ENCODE data around the gene KIF1B. TPM values are rescaled to one million over a fixed set of nuclear protein-coding genes. Genes with fewer than 3 reads are reported as not detected.
A peak's percentile ranks its signal among the peaks of the same experiment; 100 is the strongest.
"Not testable (repeated sequence)": the region's sequence is repeated elsewhere in the genome, so short reads cannot be mapped to it uniquely, and the experiment has no call there.

The KIF1B gene
- polyA plus RNA-seq, 4 donors: 39.2 to 51.4 (median 42.2) TPM

DNA sequence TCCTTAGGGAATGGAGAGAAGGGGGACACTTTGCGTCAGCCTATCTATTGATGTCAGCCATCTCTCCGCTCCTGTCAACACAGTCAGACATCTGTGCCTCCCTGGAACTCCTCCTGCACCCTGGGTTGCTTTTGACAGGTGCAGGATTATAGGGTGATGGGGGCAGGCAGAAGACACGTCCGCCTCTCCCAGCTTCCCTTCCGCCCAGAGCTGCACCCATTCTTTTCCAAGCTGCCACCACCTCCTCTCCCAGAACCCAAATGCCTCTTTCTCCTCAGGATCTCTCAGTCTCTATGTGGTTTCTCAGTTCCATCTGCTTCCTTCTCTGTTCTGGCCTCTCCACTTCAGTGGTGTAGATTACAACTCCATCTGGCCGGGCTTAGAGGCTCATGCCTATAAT is 17.1 kb upstream of the KIF1B start:
- DNase-seq (ENCODE audit: low read depth in 4 of 4, low spot score in 2 of 4): no peak

DNA sequence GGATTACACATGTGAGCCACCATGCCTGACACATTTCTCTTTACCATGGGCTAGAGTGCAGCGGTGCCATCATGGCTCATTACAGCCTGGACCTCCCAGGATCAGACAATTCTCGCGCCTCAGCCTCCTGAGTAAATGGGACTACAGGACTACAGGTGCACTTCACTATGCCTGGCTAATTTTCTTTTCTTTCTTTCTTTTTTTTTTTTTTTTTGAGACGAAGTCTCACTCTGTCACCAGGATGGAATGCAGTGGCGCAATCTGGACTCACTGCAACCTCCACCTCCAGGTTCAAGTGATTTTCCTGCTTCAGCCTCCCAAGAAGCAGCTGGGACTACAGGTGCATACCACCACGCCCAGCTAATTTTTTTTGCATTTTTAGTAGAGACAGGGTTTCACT is 14.8 kb upstream of the KIF1B start:
- DNase-seq (ENCODE audit: low read depth in 4 of 4, low spot score in 2 of 4): no peak

DNA sequence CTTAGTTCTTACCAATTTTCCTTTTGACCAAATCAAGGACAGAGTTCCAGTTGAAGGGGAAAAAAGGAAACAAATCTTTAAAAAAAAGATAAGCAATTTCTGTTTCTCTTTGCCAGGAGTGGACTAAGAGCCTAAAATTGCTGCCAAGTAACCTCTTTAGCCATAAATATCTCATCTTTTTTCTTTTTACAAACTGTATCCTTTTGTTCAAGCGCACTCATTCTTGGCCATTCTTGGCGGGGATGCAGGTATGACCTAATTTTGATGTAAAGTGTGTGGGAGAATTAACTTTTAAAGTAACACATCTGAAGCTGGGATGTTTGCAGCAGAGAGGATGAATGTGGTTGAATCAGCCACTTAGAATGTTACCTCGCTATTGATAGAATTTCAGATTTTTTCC is 13.4 kb upstream of the KIF1B start:
- no peak for DNase-seq (ENCODE audit: low read depth in 4 of 4, low spot score in 2 of 4)

DNA sequence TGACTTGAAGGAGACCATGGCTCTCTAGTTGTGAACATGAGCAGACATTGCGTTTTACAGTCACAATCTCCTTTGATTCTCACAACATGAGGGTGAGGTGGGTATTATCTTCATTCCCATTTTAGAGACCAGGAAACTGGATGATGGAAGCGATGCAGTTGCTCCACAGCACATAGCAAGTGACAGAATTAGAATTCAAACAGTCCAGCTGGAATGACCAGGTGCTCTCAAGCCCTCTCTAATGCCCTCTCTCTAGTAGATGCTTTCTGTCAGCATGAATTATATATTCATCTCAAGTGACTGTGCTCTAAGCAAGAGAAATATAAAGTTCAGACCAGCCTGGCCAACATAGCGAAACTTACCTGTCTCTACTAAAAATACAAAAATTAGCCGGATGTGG is 9.8 kb upstream of the KIF1B start:
- no peak for DNase-seq (ENCODE audit: low read depth in 4 of 4, low spot score in 2 of 4)

DNA sequence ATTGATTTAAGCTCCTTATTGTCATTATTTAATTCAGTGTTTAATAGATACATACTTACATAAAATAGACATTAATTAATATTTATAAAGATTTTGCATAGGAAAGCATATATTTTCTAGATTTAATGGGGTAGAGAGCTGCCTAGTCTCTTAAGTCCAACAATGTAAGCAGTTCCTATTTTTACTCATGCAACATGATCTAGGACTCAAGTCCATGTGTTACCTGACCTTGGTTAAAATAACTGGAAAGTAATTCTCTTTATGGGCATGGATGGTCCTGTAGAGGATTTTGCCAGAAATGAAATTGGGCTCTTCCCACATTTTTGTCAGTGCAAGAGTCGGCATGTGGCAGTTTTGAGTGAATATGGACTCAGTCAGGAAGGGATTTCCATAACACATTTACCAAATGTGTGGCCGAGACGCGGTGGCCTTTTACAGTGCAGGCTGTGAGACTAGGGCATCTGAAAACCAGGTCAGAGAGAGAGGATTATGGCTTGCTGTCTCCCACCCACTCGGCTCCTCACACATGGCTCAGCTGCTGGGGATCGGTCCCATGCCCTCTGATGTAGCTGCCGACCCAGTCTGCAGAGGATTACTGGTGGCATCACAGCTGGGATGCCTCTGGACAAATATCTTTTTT is 6.2 kb upstream of the KIF1B start:
- DNase-seq (ENCODE audit: low read depth in 4 of 4, low spot score in 2 of 4): no peak

DNA sequence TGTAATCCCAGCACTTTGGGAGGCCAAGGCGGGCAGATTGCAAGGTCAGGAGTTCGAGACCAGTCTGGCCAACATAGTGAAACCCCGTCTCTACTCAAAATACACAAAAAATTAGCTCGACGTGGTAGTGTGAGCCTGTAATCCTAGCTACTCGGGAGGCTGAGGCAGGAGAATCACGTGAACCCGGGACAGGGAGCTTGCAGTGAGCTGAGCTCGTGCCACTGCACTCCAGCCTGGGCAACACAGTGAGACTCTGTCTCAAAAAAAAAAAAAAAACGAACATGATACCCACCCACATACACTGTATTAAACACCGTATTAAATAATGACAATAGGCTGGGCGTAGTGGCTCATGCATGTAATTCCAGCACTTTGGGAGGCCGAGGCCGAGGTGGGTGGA is 5.2 kb upstream of the KIF1B start:
- not testable (repeated sequence) for DNase-seq (ENCODE audit: low read depth in 4 of 4, low spot score in 2 of 4)

DNA sequence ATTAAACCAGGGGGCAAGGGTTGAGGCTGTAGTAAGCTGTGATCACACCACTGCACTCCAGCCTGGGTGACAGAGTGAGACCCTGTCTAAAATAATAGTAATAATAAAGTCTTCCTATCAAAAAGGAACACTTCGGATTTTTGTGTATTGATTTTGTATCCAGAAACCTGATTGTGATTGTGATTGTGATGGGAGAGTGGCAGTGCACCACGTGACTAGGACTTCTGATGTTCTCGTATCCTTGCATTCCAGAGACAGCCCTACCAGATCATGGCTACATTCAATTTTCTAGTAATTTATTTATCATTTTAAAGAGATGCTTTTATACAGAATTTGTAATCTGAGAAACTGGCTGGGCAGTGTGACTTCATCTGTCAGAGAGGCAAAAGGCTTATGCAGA is 2.6 kb upstream of the KIF1B start:
- DNase-seq (ENCODE audit: low read depth in 4 of 4, low spot score in 2 of 4): no peak

DNA sequence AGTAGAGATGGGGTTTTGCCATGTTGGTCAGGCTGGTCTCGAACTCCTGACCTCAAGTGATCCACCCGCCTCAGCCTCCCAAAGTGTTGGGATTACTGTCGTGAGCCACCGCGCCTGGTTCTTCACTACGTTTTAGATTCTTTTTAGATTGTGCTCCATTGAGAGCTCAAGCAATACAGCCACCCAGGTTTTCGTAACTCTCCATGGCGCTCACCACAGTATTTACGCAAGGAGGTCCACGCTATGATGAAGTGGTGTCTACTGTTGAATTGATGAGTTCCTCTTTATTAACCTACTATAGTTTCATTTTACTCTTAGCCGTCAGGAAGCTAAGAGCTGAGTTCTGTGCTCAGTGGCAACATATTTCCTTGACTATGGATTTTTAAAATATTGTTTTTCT is 1.8 kb upstream of the KIF1B start:
- no peak for DNase-seq (ENCODE audit: low read depth in 4 of 4, low spot score in 2 of 4)

DNA sequence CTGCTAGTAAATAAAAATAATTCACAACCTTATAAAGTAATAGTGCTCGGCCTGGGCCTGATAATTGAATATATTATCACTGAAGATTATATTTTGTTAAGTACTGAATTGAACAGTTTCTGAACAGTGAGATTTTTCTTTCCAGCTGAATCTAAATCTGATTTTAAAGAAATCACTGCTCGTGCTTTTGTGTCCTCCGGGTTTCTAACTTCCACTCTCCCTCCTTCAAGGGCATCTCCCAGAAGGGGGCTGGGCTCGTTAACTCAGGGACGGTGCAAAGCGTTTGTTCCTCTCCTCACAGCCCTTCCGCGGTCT is 823 bp upstream of the KIF1B start:
- DNase-seq (ENCODE audit: low read depth in 4 of 4, low spot score in 2 of 4): no peak

DNA sequence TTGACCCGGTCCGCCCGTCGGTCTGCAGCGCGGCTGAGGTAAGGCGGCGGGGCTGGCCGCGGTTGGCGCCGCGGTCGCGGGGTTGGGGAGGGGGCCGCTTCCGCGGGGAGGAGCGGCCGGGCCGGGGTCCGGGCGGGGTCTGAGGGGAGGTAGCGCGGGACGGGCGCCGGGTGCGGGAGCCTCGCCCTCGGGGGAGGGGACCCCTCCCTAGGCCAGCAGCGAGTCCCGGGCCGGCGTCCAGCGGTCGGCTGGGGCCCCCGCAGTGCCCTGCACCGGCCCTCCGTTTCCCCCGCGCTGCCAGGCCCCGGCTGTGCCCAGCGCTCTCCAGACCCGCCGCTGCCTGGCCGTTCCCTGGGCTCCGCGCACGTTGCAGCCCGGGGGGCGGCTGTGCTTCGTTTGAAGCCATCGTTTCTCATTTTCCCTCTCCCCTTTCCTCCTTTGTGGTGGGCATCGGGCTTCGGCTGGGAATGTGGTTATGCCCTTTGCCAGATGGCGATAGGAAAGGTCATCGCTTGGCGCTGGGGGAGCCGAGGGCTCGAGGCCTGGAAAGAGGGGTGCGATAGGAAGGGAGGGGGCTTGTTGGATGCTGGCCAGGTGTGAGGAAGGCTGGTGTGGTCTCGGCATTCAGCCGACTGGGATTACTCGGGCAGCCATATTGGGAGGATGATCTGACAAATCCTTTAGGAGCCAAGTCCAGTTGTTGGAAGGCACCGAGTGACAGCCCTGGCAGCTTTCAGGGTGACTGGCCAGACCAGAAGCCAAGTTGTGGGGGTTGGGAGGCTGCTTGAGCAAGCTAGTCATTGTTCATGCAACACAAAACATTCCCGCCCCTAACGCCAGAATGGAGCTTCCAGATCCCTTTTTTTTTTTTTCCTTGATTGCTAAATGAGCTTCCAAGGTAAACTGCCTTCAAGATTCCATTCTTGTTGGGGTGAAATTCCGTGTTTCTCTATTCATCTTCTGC is 753 bp downstream of the KIF1B start:
- DNase-seq (ENCODE audit: low read depth in 4 of 4, low spot score in 2 of 4): peak; percentile 64 to 78 (median 71)

DNA sequence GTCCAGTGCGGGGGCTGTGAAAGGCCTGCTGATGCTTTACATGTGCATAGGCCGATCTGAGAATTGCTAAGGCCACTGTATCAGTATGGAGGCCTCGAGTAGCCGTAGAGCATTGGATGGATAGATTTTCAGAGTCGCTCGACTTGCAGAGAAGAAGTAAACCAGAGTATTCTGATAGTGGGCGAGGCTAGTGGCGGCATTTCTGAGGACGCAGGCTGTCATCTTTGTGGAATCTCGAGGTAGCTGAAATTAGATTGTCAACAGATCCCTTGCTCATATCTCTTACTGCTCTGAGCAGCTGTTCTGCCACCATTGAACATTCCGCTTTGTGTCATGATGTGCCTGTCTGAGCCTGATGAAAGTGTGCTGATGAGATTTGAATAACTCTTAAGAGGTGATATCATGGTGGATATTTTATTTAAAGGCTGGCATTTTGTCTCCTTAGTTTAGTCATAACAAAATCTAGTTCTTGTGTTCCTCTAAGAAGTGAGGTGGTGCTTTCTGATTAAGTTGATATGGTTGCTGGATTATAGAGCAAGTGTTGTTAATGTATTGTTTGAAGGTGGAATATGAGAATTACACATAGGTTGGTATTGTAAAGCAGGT is 1.5 kb downstream of the KIF1B start:
- peak in 1 of 4 donors; percentile 67 for DNase-seq (ENCODE audit: low read depth in 4 of 4, low spot score in 2 of 4)

DNA sequence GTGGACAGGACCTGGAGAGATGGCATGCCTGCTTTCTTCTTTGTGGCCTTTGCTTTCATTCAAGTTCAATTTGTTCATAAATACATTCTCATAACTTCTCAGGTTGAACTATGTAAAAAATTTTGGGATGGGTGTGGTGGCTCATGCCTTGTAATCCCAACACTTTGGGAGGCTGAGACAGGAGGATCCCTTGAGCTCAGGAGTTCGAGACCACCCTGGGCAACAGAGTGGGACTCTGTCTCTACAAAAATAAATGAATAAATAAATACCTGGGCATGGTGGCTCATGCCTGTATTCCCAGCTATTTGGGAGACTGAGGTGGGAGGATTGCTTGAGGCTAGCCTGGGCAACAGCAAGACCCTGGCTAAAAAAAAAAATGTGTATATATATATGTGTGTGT is 2.1 kb downstream of the KIF1B start:
- no peak for DNase-seq (ENCODE audit: low read depth in 4 of 4, low spot score in 2 of 4)

DNA sequence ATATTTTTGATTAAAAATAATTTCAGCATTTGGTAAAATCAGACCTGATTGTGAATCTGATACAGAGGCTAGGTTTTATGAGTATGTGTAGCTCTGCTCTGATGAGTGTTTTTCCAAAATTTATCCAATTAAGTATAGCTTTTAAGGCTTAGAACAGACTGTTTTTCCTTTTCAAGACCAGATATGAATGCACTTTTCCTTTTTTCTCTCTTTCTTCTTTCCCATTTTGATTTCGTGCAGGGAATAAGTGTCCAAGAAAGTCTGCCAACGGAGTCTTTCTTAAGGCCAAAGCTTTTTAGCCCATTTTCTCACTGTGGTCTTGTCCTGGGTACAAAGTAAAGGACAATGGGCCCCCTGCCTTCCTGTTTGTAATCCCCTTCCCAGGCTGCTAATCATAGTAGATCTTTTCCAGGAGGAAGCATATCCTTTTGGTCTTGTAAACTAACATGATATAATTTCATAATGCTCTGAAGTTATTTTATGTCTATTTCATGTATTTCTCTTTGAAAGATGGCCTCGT is 2.9 kb downstream of the KIF1B start:
- DNase-seq (ENCODE audit: low read depth in 4 of 4, low spot score in 2 of 4): no peak

DNA sequence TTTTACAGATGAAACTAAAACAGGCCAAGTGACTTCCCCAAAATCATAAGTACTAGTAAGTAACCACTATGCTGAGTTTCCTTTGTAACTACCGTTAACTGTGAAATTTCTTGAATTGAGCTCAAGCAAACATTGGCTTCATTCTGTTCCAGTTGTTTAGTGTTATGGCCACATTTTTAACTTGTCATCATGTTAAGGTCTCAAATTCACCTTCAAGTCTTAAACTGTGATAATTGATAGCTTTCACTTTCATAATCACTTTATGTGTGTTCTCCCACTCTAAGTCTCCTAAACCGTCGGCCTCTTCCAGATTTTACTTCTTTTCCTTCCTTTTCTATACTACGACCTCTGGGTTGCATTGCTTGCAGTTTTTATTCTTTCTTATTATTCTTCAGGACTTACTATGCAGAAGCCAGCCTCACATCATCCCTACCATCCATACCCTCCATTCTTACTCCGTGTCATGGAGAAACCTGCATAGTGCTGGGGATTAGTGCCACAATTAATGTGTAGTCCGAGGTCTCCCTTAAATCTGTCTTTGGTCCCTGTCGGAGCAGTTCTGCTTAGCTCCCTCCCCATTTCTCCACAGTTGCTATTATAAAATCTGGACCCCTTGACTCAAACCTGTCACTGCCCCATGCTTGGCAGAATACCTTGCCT is 5.8 kb downstream of the KIF1B start:
- DNase-seq (ENCODE audit: low read depth in 4 of 4, low spot score in 2 of 4): no peak

DNA sequence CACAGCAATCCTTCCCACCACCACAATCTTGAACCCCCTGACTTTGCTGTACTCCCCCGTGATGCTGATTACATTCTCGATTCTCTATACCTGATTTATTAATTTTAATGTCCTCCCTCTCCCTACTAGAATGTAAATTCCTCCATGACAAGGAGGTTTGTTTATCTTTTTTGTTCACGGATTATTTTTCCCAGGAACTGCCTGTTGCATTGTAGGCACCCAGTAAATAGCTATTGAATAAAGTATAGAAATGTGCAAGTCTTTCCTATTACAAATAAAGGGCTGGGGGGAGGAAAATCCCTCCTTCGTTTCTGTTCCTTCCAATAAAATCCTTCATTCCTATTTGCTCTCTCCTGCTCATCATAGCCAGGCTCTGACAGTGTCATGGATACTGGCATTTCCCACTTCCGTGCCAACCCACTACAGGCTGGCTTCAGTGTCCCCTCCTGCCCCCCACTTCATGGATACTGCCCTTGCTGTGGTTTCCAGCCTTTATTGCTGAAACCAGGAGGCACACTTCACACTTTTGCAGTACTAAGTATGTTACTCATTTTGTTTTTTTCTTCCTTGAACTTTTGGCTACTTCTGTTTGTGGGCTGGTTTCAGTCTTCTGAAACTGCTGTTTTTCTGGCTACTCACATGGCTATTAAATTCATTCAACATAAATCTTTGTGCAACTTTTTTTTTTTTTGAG is 7.5 kb downstream of the KIF1B start:
- DNase-seq (ENCODE audit: low read depth in 4 of 4, low spot score in 2 of 4): no peak

DNA sequence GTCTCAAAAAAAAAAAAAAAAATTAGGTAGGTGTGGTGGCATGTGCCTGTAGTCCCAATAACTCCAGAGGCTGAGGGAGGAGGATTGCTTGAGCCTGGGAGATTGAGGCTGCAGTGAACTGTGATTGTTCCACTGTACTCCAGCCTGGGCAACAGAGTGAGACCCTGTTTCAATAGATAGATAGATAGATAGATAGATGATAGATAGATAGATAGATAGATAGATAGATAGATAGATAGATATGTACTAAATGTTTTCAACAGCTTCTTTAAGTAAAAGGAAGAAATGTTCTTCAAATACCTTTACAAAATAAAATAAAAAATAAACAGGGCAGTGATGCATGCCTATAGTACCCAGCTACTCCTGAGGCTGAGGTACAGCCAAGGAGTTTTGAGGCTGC is 9.8 kb downstream of the KIF1B start:
- DNase-seq (ENCODE audit: low read depth in 4 of 4, low spot score in 2 of 4): no peak

DNA sequence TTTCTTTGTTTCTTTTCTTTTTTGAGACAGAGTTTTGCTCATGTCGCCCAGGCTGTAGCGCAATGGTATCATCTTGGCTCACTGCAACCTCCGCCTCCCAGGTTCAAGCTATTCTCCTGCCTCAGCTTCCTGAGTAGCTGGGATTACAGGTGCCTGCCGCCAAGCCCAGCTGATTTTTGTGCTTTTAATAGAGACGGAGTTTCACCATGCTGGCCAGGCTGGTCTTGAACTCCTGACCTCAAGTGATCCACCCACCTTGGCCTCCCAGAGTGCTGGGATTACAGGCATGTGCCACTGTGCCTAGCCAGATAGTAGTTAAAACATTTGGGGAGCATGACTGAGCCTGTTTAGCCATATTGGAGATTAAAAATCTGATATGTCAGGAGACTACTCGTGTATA is 10.3 kb downstream of the KIF1B start:
- not testable (repeated sequence) for DNase-seq (ENCODE audit: low read depth in 4 of 4, low spot score in 2 of 4)

DNA sequence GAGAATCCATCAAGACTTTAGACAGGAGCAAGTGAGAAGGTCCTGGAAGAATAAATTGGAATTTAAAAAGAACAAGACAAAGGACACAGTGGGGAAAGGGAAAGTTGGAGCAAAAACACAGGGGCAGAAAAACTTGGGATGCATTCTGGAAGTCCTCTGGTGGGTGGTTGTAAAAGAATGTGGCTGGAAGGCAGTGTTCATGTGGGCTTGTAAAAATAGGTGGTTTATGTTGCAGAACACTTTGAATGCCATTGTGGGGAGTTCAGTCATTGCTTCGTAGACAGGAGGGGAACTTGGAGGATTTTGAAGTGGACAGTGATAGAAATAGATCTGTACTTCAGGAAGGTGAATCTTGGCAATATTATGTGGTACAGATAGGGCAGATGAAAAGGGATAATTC is 15.2 kb downstream of the KIF1B start:
- DNase-seq (ENCODE audit: low read depth in 4 of 4, low spot score in 2 of 4): no peak

DNA sequence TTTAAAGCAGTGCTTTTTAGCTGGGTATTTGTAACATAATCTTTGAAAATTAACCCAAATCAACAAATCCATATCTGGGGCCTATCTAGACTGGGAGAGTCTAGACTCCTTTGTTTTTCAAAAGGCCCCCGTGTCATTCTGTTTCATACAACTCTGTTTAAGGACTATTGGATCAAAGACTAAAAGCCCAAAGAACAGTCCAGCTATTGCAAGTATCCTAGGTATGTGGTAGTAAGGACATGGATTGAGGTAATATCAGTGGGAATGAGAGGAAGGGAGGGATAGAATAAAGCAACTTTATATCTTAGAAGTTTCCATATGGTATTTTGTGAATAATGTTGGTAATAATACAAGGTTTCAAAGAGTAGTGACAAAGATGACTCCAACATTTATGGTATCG is 18.2 kb downstream of the KIF1B start:
- DNase-seq (ENCODE audit: low read depth in 4 of 4, low spot score in 2 of 4): no peak

DNA sequence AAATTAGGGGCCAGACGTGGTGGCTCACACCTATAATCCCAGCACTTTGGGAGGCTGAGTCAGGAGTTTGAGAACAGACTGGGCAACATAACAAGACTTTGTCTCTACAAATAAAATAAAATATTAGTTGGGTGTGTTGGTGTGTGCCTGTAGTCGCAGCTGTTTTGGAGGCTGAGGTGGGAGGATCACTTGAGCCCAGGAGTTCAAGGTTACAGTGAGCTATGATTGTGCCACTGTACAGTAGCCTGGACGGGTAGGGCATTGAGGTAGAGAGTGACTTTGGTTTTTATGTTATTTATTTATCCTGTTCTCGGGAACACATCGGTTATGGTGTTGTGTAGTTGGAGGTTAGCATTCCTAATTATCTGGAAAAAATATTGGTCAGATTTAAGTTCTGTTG is 19.5 kb downstream of the KIF1B start:
- DNase-seq (ENCODE audit: low read depth in 4 of 4, low spot score in 2 of 4): no peak

DNA sequence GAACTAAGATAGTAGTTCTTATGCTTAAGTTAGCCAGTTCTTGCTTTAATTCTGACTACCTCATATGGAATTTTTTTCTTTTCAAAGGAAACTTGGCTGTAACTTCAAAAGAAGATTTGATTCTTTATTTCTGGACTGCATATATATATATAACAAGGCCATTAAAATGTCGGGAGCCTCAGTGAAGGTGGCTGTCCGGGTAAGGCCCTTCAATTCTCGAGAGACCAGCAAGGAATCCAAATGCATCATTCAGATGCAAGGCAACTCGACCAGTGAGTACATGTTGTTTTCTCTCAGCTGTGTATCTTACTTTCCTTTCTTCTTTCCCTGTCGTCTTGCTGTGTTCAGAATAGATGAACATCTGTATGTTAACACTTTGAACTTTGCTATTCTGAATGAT is 21.8 kb downstream of the KIF1B start:
- DNase-seq (ENCODE audit: low read depth in 4 of 4, low spot score in 2 of 4): no peak

Measured in left renal cortex interstitium (tissue), 4 donors.